T-helper 2 cell treated with Interferon-gamma antibody and Interleukin-4, amounts not matched to agents 100 ng/mL and 5 ng/mL, for 36 hours (primary cell): ENCODE data around the gene TMEM132A. TPM values are rescaled to one million over a fixed set of nuclear protein-coding genes. Genes with fewer than 3 reads are reported as not detected.

Experiments
- intact Hi-C: fragments of 100-400 bp; cut with micrococcal nuclease; formaldehyde crosslinking; loops from one replicate; pipeline ENCODE4 v1.15.1; 2023
- total RNA-seq: library from RNA; stranded (reverse); gene quantifications from 2 replicates; pipeline ENCODE4 v1.2.3, GENCODE V29; 2022

The TMEM132A gene
- total RNA-seq, 1 donor from 2014 or later: 0.30 TPM

GRCh38 chr11:60978546-60979380 lies 54.5 kb downstream of the TMEM132A start:
- intact Hi-C loops: loop anchor here (1.0 to 2.0 kb wide), 2 partner anchors 8 to 26 kb away; no protein-coding TSS in a partner anchor

GRCh38 chr11:60981515-60981914 lies 57.3 kb downstream of the TMEM132A start:
- intact Hi-C loops: no loop called here

GRCh38 chr11:60982184-60982583 lies 57.9 kb downstream of the TMEM132A start:
- intact Hi-C loops: no loop called here

- intact Hi-C loops: no loop called here
These were observed 59.9 kb downstream of the TMEM132A start for GRCh38 chr11:60984149-60984548.

GRCh38 chr11:60984636-60985035 lies 60.4 kb downstream of the TMEM132A start:
- intact Hi-C loops: loop anchor here (5.0 kb wide), 2 partner anchors 58 to 78 kb away; no protein-coding TSS in a partner anchor

GRCh38 chr11:60985501-60985900 lies 61.2 kb downstream of the TMEM132A start:
- intact Hi-C loops: loop anchor here (5.0 kb wide), 2 partner anchors 57 to 77 kb away; no protein-coding TSS in a partner anchor

- intact Hi-C loops: loop anchor here (1.0 to 5.0 kb wide), 8 partner anchors 8 to 175 kb away; partner anchors contain the start of genes CD6 and VPS37C
These were observed 62.0 kb downstream of the TMEM132A start for GRCh38 chr11:60985991-60986915.

Other genes starting within 250 kb of the TMEM132A start
- gene MS4A8, start 224.8 kb upstream of the TMEM132A start, total RNA-seq: not detected in 2 replicates
- not detected in 2 replicates for gene MS4A18, start 199.7 kb upstream of the TMEM132A start, total RNA-seq
- gene MS4A15, start 167.6 kb upstream of the TMEM132A start, total RNA-seq: not detected in 2 replicates
- not detected in 2 replicates for gene MS4A10, start 139.1 kb upstream of the TMEM132A start, total RNA-seq
- 69.4 and 69.5 TPM in 2 replicates for gene CCDC86, start 82.3 kb upstream of the TMEM132A start, total RNA-seq
- gene PTGDR2, start 68.5 kb upstream of the TMEM132A start, total RNA-seq: 31.5 and 32.7 TPM in 2 replicates
- 0.61 and 0.66 TPM in 2 replicates for gene ZP1, start 56.9 kb upstream of the TMEM132A start, total RNA-seq
- 184 and 185 TPM in 2 replicates for gene PRPF19, start 17.9 kb upstream of the TMEM132A start, total RNA-seq
- 132 TPM in 2 replicates for gene TMEM109, start 10.3 kb upstream of the TMEM132A start, total RNA-seq
- gene SLC15A3, start 27.7 kb downstream of the TMEM132A start, total RNA-seq: 0.86 and 1.2 TPM in 2 replicates
- 336 and 337 TPM in 2 replicates for gene CD6, start 47.2 kb downstream of the TMEM132A start, total RNA-seq
- gene CD5, start 178.0 kb downstream of the TMEM132A start, total RNA-seq: 358 and 362 TPM in 2 replicates
- gene VPS37C, start 237.0 kb downstream of the TMEM132A start, total RNA-seq: 7.7 and 9.2 TPM in 2 replicates